HG02852 (cell line): ENCODE results near the gene PGAM2.
"Not testable (repeated sequence)": the region's sequence is repeated elsewhere in the genome, so short reads cannot be mapped to it uniquely, and the experiment has no call there.

Experiments
- ATAC-seq: cut with Tn5 transposase; IDR thresholded peaks from one replicate; pipeline ENCODE4 v1.9.1; 2021; ENCODE audit warnings: mild to moderate bottlenecking, moderate library complexity; ENCODE audit not compliant: unreplicated experiment

Gene PGAM2

DNA sequence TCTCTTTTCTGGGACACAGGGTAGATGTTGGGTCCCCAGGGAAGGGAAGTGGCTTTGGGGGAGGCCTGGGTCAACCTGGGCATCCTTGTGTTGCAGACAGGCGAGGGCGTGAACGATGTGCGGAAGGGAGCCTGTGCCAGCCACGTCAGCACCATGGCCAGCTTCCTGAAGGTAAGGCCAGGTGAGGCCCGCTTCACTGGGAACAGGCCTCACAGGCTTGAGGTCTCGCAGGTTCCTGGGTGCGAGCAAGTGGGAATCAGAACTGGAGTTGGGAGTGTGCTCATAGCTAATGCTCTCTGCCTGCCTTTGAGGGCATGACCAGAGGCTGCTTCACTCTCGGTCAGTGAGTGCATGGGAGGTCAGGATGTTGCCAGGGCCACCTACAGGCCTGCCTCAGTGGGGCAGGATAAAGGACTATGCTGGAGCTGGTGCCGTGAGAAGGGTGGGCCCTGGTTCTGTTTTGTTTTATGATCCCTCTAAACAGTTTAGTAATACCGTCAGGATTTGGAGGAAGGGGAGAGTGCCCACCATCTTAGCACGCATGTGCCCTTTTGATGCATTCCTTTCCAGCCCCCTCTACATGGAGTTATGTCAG is 12.5 kb downstream of the PGAM2 start:
- no peak for ATAC-seq

- no peak for ATAC-seq
Observed at GRCh38 chr7:44051611-44052220, 13.7 kb downstream of the PGAM2 start.

GRCh38 chr7:44050915-44051560 is 14.3 kb downstream of the PGAM2 start:
- no peak for ATAC-seq

DNA sequence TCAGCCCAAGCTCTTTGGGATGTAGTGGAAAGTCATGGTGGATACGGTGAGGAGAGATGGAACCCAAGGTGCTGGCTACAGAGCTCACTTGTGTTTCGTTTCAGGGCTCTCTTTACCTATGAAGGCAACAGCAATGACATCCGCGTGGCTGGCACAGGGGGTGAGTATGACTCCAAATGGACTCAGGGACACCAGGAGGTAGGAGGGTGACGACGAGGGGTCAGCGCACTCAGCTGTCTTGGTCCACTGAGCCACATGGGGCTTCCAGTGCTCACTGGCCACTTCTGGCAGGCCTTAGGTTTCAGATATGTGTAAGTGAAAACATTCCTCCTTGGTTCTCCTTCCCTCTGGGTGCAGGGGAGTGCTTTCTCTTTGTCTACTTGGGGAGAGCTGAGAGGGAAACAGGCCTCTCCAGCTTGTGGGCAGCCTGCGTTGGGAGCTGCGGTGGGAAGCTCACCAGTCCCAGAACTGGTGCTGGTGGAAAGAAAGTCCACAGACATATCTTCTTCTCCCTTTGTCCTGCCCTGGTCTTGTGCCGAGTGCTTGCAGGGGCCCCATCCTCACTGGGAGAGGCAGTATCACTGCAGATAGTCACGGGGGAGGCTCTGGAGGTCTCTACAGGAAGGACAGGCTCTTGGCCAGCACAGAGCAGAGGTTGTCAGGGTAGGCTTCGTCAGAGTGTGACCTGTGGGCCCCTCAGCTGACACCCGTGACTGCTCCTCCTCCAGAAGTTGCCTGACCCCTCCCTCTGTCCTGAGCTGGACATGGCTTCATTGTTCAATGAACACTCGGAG is 15.0 kb downstream of the PGAM2 start:
- no peak for ATAC-seq

DNA sequence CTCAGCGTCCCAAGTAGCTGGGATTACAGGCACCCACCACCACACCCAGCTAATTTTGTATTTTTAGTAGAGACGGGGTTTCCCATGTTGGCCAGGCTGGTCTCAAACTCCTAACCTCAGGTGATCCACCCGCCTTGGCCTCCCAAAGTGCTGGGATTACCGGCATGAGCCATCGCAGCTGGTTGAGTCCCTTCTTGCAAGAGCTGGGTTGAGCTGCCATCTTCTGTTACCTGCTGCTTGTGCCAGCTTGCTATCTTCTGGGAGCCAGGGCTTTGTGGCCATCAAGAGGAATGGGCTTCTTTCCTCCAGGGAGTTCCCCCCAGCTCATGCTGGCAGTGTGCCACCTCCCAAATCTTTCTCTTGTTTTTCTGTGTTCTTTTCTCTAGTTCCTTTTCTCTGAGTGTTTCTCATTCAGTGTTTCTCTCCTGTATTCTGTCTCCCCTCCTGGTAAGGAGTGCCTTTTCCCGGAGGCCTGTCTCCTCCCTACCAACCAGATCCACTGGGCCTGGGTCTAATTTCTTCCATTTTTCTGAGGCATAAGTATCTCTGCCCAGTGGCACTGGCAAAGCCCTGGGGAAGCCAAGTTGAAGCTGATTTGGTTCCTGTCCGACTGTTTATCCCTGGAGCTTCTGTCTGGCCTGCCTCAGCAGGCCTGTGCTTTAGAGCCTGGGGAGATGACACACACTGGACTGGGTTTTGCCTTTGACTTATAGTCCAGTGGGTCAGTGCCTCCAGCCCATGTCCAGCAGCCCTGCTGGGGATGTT is 17.2 kb downstream of the PGAM2 start:
- no peak for ATAC-seq

GRCh38 chr7:44046321-44047061 is 18.9 kb downstream of the PGAM2 start:
- ATAC-seq: peak; percentile 29

- peak; percentile 8 for ATAC-seq
Observed at GRCh38 chr7:44045226-44046014, 19.9 kb downstream of the PGAM2 start.

GRCh38 chr7:44044315-44045225 is 20.8 kb downstream of the PGAM2 start, which contains the start of gene DBNL:
TSS of gene DBNL (plus strand) at chr7:44044702. CDS start at chr7:44044738, 36 bp downstream.
- peak; percentile 76 for ATAC-seq

DNA sequence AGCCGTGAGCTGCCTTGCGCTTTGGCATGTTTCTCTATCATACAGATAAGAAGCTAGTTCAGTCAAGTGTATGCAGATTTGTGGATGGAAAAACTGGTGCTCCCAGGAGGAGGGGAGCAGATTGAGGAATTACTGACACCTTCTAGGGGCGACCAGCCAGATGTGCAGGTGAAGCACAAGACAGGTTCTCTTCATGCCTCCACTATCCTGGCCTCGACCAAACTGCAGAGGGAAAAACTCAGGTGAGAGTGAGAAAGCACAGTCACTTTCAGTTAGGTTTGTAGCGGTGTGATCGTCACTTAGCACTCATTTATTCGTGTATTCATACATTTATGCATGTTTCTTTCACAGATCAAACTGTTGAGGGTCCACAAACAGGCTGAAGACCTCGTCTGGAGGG is 21.5 kb downstream of the PGAM2 start:
- no peak for ATAC-seq

DNA sequence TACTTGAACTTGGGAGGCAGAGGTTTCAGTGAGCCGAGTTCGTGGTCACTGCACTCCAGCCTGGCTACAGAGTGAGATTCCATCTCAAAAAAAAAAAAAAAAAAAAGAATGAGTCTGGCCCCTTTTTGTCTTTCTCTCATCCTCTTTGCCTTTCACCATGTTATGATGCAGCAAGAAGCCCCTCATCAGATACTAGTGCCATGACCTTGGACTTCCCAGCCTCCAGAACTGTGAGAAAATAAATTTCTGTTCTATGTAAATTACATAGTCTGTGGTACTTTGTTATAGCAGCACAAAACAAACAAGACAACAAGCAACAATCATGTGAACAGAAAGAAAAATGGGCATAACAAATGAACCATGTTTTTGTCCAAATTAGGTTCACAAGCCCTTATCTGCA is 23.1 kb downstream of the PGAM2 start:
- no peak for ATAC-seq

DNA sequence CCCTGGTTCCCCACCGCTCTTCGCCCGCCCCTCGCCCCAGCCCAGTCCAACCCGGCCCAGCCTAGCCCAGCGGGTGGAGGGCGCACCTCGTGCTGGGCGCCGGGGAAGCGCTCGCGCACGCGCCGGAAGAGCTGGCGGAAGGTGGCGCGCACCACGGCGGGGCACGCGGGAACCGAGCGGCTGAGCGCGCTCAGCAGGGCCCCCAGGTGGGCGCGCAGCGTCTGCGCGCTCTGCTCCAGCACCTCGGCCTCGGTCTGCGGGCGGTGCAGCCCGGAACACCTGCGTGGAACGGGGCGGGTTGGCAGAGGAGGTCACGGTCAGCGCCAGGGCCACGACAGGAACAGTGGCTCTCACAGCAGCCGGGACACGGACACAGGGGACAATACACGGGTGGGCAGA is 24.9 kb downstream of the PGAM2 start:
- ATAC-seq: peak; percentile 39

DNA sequence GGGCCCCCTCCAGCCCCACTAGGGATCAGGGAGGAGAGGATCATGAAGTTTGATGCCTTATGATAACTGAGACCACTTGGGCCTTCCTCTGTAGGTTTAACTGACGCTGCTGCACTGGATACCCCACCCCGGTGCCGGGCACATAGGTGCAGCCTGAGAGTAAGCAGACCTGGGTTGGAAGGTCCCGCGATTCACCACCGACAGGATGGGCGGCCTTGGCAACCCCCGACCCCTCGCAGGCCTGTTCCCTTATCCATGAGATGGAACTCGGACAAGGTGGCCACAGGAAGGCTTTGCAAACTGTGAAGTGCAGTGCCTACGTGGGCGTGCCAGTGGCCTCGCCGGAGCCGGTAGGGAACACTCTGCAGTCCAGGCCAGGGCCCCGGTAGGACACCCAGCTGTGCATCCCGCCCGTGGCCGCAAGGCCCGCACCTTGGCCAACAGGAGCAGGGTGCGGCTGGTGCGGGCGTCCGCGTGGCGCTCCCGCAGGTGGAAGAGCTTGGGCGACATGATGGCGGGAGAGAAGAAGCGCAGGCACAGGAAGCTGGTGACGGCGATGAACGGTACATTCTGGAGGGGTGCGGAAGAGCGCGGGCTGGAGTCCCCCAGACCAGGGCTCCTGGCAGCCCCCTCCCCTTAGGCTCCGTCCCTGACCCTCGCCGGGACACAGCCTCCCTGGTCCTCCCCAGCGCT is 25.4 kb downstream of the PGAM2 start:
- ATAC-seq: peak; percentile 2

DNA sequence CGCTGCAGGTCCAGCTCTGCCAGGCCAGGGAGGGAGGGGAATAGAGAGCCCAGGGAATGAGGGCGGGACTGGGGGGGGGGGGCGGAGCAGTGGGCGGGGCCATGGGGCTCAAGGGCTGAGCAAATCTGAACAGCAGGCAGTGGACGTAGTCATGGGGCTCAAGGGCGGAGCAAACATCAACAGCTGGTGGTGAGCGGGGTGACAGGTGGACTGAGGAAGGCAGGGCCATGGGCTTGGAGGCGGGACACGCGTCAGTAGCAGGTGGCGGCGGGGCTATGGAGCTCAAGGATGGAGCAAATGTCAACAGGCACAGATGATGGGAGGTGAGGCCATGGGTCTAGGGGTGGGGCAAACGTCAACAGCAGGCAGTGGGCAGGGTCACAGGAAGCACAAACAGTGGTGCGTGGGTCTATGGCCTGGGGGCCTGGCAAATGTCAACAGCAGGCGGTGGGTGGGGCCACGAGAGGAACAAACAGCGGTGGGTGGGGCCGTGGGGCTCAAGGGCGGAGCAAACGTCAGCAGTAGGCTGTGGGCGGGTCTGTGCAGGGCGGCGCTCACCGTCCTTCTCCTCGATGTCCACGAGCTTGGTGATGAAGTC is 26.3 kb downstream of the PGAM2 start:
- ATAC-seq: peak; percentile 58

DNA sequence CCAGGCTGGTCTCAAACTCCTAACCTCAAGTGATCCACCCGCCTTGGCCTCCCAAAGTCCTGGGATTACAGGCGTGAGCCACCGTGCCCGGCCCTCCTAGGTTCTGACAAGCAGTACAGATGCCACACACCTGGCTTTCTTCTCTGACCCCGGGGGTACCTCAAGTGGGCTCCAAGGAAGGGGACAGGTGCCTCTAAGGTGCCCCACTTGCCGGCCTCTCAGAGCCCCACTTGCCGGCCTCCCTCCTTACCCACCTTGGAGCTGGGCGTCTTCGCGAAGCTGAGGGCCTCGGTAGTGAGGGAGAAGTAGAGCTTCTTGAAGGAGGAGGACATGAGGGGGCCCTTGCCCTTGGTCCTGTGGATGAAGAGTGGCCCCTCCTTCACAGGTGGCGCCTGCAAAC is 26.8 kb downstream of the PGAM2 start:
- ATAC-seq: not testable (repeated sequence)

- ATAC-seq: not testable (repeated sequence)
Observed at GRCh38 chr7:44037951-44038350, 27.4 kb downstream of the PGAM2 start.

DNA sequence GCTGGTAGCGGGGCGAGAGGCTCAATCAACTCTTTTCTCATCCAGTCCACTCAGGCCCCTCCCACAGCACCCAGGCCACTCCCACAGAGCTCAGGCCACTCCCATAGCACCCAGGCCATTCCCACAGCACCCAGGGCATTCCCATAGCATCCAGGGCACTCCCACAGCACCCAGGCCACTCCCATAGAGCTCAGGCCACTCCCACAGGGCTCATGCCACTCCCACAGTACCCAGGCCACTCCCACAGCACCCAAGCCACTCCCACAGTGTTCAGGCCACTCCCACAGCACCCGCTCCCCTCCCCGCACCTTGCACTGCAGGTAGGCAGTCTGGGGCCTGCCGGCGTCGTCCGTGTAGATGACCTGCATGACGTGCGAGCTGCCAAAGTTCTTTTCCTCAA is 29.0 kb downstream of the PGAM2 start:
- ATAC-seq: not testable (repeated sequence)
